Fibroblast of lung (primary cell): Measurements from ENCODE around the gene PTGR1.

Experiments used
- CTCF ChIP-seq, 2 donors: IDR thresholded peaks in 1 of 2; conservative IDR thresholded peaks in 1 of 2; 1 replicate in 1 of 2; 2 replicates in 1 of 2; pipeline ENCODE4 v1.5.1; 2011 to 2012; ENCODE audit warnings: low read length in 2 of 2, control low read depth in 1 of 2, inconsistent platforms in 1 of 2, low read depth in 1 of 2, mild to moderate bottlenecking in 1 of 2
- EZH2 ChIP-seq: IDR thresholded peaks from 2 replicates; pipeline ENCODE4 v1.5.1; 2012; ENCODE audit warnings: low read length, control low read depth, mild to moderate bottlenecking; ENCODE audit errors: missing control alignments

- TF ChIP-seq CTCF (conservative IDR thresholded peaks at IDR 0.05 in 1 of 2, IDR thresholded peaks at IDR 0.05 in 1 of 2; ENCODE audit: low read depth in 1 of 2, low read length in 2 of 2) (no peak), EZH2 (no peak)
Measured at GRCh38 chr9:111524731-111525055, 74.8 kb downstream of the PTGR1 start.
